Measurements from ENCODE around the gene CREG2.

- TF ChIP-seq CTCF (IDR thresholded peaks at IDR 0.05 in 8 of 11, conservative IDR thresholded peaks at IDR 0.05 in 3 of 11) (no peak), POLR2AphosphoS5 (IDR thresholded peaks at IDR 0.05) (no peak)
Measured at GRCh38 chr2:101400048-101400447, 12.7 kb upstream of the CREG2 start.

All from spleen (tissue), 7 donors.